GM21360 (cell line): Measurements from ENCODE around the gene KDF1.

Source experiments
- ATAC-seq: cut with Tn5 transposase; IDR thresholded peaks from one replicate; pipeline ENCODE4 v1.9.1; 2021; ENCODE audit warnings: mild to moderate bottlenecking, moderate library complexity; ENCODE audit not compliant: unreplicated experiment

KDF1 gene

GRCh38 chr1:26921126-26921539 is 39.1 kb downstream of the KDF1 start:
- ATAC-seq = no peak

GRCh38 chr1:26915204-26915842 is 44.9 kb downstream of the KDF1 start:
- no peak for ATAC-seq

- no peak for ATAC-seq
Observed at GRCh38 chr1:26913754-26914619, 46.3 kb downstream of the KDF1 start, which contains the start of gene NR0B2. Gene NR0B2, minus strand, starts transcription at chr1:26913975. Its CDS starts 35 bp downstream, at chr1:26913940.

GRCh38 chr1:26913389-26913753 is 46.9 kb downstream of the KDF1 start:
- ATAC-seq = no peak

- no peak for ATAC-seq
Observed at GRCh38 chr1:26912147-26912490, 48.1 kb downstream of the KDF1 start.

- ATAC-seq = no peak
Observed at GRCh38 chr1:26911399-26912146, 48.7 kb downstream of the KDF1 start.

- no peak for ATAC-seq
Observed at GRCh38 chr1:26910343-26911160, 49.7 kb downstream of the KDF1 start.

GRCh38 chr1:26909951-26910342 is 50.3 kb downstream of the KDF1 start:
- ATAC-seq = no peak

- no peak for ATAC-seq
Observed at GRCh38 chr1:26907071-26907917, 53.0 kb downstream of the KDF1 start.

- ATAC-seq = no peak
Observed at GRCh38 chr1:26900815-26901511, 59.3 kb downstream of the KDF1 start.

GRCh38 chr1:26900001-26900814 is 60.1 kb downstream of the KDF1 start, which contains the start of gene GPATCH3:
Gene GPATCH3, minus strand, starts transcription at chr1:26900467. Its CDS starts 25 bp downstream, at chr1:26900442.
- peak; percentile 76 for ATAC-seq
